Mesothelial cell of epicardium (in vitro differentiated cells): ENCODE results near the gene NF1. TPM values are rescaled to one million over a fixed set of nuclear protein-coding genes. Genes with fewer than 3 reads are reported as not detected.

Experiments used
- DNase-seq, 2 experiments: peaks; one replicate each; pipeline ENCODE4 v3.0.0; 2021; ENCODE audit warnings: low spot score in 2 of 2; ENCODE audit not compliant: unreplicated experiment in 2 of 2
- H3K27ac Mint-ChIP-seq: 2 replicates; pipeline ENCODE4 v1.8.0; 2021; ENCODE audit warnings: mixed read lengths
- H3K27me3 Mint-ChIP-seq: 2 replicates; pipeline ENCODE4 v1.8.0; 2021; ENCODE audit warnings: low read depth, mixed read lengths
- H3K36me3 Mint-ChIP-seq: 2 replicates; pipeline ENCODE4 v1.8.0; 2021; ENCODE audit warnings: mixed read lengths
- H3K4me1 Mint-ChIP-seq: 2 replicates; pipeline ENCODE4 v1.8.0; 2021; ENCODE audit warnings: mixed read lengths
- H3K4me3 Mint-ChIP-seq: 2 replicates; pipeline ENCODE4 v1.8.0; 2021; ENCODE audit warnings: mild to moderate bottlenecking, moderate library complexity, mixed read lengths
- H3K9me3 Mint-ChIP-seq: 2 replicates; pipeline ENCODE4 v1.8.0; 2021; ENCODE audit warnings: mixed read lengths
- total RNA-seq: library from RNA; stranded (reverse); gene quantifications from 3 replicates; pipeline ENCODE4 v1.2.1, GENCODE V29; 2021
- TF ChIP-seq, protein P1 (sequence below): fragments of 200-600 bp; sonication (generic); IDR thresholded peaks from one replicate; pipeline ENCODE4 v1.5.0; 2021; ENCODE audit warnings: antibody characterized with exemption; ENCODE audit not compliant: unreplicated experiment

The NF1 gene
- total RNA-seq, 1 donor from 2014 or later, result 104 TPM

DNA sequence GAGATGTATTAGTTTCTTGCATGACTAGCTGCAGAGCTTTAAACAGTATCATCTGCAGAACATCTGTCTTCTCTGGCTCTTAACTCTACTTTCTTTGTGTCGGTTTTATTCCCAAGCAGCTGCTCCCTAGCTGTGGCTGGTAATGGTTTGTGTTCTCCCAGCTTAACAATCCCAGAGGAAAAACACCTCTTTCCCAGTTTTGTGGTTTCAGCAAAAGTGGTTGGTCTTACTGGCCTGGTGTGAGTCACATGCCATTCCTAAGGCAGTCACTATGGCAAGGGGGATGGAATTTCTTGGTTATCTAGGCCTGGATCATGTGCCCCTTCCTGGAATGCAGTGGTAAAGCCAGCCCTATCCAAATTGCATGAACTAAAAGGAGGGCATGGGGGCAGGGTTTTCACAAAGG, 174.8 kb downstream of the NF1 start:
- H3K4me1 Mint-ChIP-seq, result peaks cover 14% of the 10 kb centered on the region
- H3K9me3 Mint-ChIP-seq, result no peaks in the 10 kb centered on the region
- peaks cover 52% of the 10 kb centered on the region for H3K36me3 Mint-ChIP-seq
- TF ChIP-seq, protein P1, sequence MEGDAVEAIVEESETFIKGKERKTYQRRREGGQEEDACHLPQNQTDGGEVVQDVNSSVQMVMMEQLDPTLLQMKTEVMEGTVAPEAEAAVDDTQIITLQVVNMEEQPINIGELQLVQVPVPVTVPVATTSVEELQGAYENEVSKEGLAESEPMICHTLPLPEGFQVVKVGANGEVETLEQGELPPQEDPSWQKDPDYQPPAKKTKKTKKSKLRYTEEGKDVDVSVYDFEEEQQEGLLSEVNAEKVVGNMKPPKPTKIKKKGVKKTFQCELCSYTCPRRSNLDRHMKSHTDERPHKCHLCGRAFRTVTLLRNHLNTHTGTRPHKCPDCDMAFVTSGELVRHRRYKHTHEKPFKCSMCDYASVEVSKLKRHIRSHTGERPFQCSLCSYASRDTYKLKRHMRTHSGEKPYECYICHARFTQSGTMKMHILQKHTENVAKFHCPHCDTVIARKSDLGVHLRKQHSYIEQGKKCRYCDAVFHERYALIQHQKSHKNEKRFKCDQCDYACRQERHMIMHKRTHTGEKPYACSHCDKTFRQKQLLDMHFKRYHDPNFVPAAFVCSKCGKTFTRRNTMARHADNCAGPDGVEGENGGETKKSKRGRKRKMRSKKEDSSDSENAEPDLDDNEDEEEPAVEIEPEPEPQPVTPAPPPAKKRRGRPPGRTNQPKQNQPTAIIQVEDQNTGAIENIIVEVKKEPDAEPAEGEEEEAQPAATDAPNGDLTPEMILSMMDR, result no peak
- H3K27me3 Mint-ChIP-seq, result no peaks in the 10 kb centered on the region
- DNase-seq, result no peak
- no peak overlapping the region for H3K4me3 Mint-ChIP-seq
- H3K27ac Mint-ChIP-seq, result peak overlapping the region; percentile 93

DNA sequence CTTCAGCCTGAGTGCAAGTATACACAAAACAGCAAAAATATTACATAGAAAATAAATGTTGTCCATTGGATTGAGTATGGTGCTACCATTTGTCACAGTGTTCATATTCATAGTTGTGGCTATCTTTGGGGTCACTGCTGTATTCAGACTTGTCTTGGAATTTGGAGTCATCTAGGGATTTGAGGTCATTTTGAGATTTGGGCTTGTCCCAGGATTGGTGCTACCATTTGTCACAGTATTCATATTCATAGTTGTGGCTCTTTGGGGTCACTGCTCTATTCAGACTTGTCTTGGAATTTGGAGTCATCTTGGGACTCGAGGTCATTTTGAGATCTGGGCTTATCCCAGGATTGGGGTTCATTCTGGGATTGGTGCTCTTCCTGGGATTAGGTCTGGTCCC, 177.5 kb downstream of the NF1 start:
- peaks cover 47% of the 10 kb centered on the region for H3K36me3 Mint-ChIP-seq
- H3K4me3 Mint-ChIP-seq, result no peak overlapping the region
- no peak for DNase-seq
- H3K4me1 Mint-ChIP-seq, result peaks cover 14% of the 10 kb centered on the region
- H3K27ac Mint-ChIP-seq, result no peak overlapping the region
- H3K9me3 Mint-ChIP-seq, result no peaks in the 10 kb centered on the region
- no peaks in the 10 kb centered on the region for H3K27me3 Mint-ChIP-seq
- TF ChIP-seq, protein P1, result no peak

DNA sequence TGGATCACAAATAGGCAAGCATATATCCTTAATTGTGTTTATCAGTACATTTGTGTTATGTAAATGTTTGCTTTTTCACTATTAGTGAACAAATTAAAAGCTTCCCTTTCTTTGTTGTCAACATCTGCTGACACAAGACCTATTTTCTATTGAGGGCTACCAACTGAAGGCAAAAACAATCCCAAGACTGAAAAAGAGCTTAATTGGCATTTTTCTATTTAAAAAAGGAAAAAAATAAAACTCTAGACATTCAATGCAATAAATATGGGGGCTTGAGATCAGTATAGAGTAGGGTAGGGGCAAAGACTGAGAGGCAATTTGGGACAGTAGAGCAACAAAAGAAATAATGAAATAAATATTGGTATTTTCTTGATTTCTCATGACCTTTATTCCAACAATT, 178.0 kb downstream of the NF1 start:
- Mint-ChIP-seq H3K27ac (no peak overlapping the region), H3K27me3 (no peaks in the 10 kb centered on the region), H3K4me1 (peaks cover 14% of the 10 kb centered on the region), H3K4me3 (no peak overlapping the region), H3K36me3 (peaks cover 44% of the 10 kb centered on the region), H3K9me3 (no peaks in the 10 kb centered on the region)
- no peak for DNase-seq
- TF ChIP-seq, protein P1, result no peak

DNA sequence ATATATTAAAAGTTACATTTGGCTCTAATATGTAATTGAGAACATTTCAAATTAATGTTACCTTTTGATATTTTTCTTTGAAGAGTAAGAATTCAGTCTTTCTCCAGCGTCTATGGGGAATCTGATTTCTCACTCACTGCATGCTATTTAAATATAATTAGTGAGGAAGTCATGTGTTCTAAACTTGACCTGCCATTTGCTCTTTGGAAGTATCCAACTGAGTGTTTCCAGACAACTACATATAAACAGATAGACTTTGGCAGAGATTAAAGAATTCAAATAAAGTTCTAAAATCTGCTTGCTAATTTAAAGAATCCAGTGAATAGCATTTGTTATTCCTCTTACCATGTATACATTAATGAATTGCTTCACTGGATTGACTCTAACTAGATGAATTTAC, 178.7 kb downstream of the NF1 start:
- TF ChIP-seq, protein P1, result no peak

DNA sequence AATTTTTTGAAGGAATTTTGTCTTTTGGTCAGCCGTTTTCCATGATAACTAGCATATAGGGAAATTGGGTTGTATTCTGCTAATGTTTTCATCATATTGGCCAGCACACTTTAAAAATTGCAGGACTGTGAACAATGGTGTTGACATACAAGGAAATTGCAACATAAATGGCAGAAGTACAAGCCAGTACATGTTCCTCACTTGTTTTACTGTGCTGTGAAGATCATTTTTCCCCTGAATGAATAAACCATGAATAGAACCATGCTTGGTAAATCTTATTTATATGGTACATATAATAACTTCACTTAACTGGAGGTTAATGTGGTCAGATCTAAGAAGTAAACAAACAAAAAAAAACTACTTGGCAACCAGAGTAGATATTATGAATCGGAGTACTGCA, 179.5 kb downstream of the NF1 start:
- H3K4me1 Mint-ChIP-seq, result peaks cover 11% of the 10 kb centered on the region

More for the DNA sequence above, 178.7 kb downstream of the NF1 start:
- Mint-ChIP-seq H3K4me3 (no peak overlapping the region), H3K27me3 (no peaks in the 10 kb centered on the region), H3K9me3 (no peaks in the 10 kb centered on the region), H3K36me3 (peaks cover 43% of the 10 kb centered on the region), H3K27ac (no peak overlapping the region), H3K4me1 (peaks cover 14% of the 10 kb centered on the region)
- no peak for DNase-seq

DNA sequence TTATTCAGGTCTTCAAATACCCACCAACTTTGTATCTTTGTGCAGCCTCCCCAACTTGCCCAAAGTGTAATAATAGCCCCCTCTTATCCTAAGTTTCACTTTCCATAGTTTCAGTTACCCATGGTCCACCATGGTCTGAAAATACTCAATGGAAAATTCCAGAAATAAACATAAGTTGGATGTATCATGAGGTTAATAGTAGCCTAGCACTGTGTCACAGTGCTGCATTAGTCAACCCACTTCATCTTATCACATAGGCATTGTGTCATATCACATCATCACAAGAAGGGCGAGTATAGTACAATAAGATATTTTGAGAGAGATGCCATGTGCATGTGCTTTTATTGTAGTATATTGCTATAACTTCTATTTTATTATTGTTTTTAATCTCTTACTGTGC, 180.3 kb downstream of the NF1 start:
- Mint-ChIP-seq H3K9me3 (no peaks in the 10 kb centered on the region), H3K27me3 (no peaks in the 10 kb centered on the region), H3K36me3 (peaks cover 36% of the 10 kb centered on the region), H3K27ac (no peak overlapping the region), H3K4me1 (peaks cover 7% of the 10 kb centered on the region), H3K4me3 (no peak overlapping the region)
- DNase-seq, result no peak
- TF ChIP-seq, protein P1, result no peak

More for the DNA sequence above, 179.5 kb downstream of the NF1 start:
- Mint-ChIP-seq H3K9me3 (no peaks in the 10 kb centered on the region), H3K27me3 (no peaks in the 10 kb centered on the region), H3K4me3 (no peak overlapping the region), H3K36me3 (peaks cover 39% of the 10 kb centered on the region), H3K27ac (no peak overlapping the region)
- DNase-seq, result no peak
- TF ChIP-seq, protein P1, result no peak
